Measurements from ENCODE around the gene LPCAT3.
A peak's percentile ranks its signal among the peaks of the same experiment; 100 is the strongest.

The LPCAT3 gene

DNA sequence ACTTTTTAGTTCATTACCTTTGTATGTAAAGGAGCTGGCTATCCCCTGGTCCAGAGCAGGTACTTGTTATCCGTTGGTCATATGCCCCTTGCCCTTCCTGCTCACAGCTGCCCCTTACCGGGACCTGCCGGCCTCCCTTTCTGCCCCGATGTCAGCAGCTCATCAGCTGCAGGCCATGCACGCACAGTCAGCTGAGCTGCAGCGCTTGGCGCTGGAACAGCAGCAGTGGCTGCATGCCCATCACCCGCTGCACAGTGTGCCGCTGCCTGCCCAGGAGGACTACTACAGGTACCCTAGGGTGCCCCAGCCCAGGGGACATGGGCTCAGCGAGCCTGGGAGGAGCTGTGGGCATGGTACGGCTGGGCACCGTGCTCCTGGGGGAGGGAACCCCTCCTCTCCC is 77.0 kb downstream of the LPCAT3 start:
- TF ChIP-seq, protein P1, sequence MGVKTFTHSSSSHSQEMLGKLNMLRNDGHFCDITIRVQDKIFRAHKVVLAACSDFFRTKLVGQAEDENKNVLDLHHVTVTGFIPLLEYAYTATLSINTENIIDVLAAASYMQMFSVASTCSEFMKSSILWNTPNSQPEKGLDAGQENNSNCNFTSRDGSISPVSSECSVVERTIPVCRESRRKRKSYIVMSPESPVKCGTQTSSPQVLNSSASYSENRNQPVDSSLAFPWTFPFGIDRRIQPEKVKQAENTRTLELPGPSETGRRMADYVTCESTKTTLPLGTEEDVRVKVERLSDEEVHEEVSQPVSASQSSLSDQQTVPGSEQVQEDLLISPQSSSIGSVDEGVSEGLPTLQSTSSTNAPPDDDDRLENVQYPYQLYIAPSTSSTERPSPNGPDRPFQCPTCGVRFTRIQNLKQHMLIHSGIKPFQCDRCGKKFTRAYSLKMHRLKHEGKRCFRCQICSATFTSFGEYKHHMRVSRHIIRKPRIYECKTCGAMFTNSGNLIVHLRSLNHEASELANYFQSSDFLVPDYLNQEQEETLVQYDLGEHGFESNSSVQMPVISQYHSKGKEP (tag by site-specific recombination; IDR thresholded peaks at IDR 0.05) = peak; percentile 77
- peak; percentile 41; the same call in 1 of the 2 replicates for TF ChIP-seq ZNF600 (tag by site-specific recombination; IDR thresholded peaks at IDR 0.05)
- TF ChIP-seq, protein P2, sequence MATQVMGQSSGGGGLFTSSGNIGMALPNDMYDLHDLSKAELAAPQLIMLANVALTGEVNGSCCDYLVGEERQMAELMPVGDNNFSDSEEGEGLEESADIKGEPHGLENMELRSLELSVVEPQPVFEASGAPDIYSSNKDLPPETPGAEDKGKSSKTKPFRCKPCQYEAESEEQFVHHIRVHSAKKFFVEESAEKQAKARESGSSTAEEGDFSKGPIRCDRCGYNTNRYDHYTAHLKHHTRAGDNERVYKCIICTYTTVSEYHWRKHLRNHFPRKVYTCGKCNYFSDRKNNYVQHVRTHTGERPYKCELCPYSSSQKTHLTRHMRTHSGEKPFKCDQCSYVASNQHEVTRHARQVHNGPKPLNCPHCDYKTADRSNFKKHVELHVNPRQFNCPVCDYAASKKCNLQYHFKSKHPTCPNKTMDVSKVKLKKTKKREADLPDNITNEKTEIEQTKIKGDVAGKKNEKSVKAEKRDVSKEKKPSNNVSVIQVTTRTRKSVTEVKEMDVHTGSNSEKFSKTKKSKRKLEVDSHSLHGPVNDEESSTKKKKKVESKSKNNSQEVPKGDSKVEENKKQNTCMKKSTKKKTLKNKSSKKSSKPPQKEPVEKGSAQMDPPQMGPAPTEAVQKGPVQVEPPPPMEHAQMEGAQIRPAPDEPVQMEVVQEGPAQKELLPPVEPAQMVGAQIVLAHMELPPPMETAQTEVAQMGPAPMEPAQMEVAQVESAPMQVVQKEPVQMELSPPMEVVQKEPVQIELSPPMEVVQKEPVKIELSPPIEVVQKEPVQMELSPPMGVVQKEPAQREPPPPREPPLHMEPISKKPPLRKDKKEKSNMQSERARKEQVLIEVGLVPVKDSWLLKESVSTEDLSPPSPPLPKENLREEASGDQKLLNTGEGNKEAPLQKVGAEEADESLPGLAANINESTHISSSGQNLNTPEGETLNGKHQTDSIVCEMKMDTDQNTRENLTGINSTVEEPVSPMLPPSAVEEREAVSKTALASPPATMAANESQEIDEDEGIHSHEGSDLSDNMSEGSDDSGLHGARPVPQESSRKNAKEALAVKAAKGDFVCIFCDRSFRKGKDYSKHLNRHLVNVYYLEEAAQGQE (tag by site-specific recombination; IDR thresholded peaks at IDR 0.05) = no peak
- POLR2A ChIA-PET = interaction anchor here (0.7 to 3.0 kb wide), 3 partner anchors 16 to 72 kb away, joined by 3 to 18 read pairs (median 3); no protein-coding TSS in a partner anchor
- CTCF ChIA-PET = interaction anchor here (0.6 to 2.5 kb wide), 4 partner anchors 17 to 172 kb away, joined by 3 to 10 read pairs (median 6); partner anchors contain the start of gene SPSB2
- H3K9me3 ChIP-seq (ENCODE audit: control insufficient read depth, insufficient read depth, low read depth, low read length) = no peaks in the 10 kb centered on the region
- no peak overlapping the region for H3K4me3 ChIP-seq (ENCODE audit: low read depth, low read length)
- peaks cover 17% of the 10 kb centered on the region for H3K4me1 ChIP-seq (ENCODE audit: control insufficient read depth, insufficient read depth, low read length)
- H3K27ac ChIP-seq (ENCODE audit: extremely low read depth, low read depth, low read length) = no peak overlapping the region
- peaks cover 16 to 47% of the 10 kb centered on the region in 2 experiments; a peak in 2 of 3 replicates for H3K36me3 ChIP-seq (ENCODE audit: control insufficient read depth in 2 of 2, insufficient read depth in 1 of 2, low read length in 2 of 2)

DNA sequence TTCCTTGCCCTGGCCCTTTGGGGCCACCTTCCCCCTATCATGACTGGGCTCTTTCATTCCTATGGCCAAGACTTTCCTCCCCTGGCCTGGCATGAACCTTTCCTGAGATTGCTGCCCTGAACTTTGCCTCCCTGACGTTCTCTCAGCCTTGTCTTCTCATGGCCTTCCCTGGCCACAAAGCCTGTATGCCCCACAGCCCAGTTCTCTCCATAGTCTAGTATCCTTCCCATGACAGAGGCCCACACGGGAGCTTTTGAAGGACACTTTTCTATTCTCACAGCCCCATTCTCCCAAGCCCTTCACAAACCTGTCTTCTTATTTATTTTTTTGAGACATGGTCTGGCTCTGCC is 79.1 kb downstream of the LPCAT3 start:
- TF ChIP-seq ZNF324 (tag by site-specific recombination; IDR thresholded peaks at IDR 0.05) (no peak), ZNF664 (tag by site-specific recombination; IDR thresholded peaks at IDR 0.05) (no peak), MYNN (tag by site-specific recombination; IDR thresholded peaks at IDR 0.05; ENCODE audit: borderline replicate concordance) (no peak), ZNF202 (tag by site-specific recombination; IDR thresholded peaks at IDR 0.05; ENCODE audit: borderline replicate concordance) (no peak), ZNF132 (tag by site-specific recombination; IDR thresholded peaks at IDR 0.05; ENCODE audit: borderline replicate concordance) (no peak), ZNF830 (tag by site-specific recombination; IDR thresholded peaks at IDR 0.05; ENCODE audit: low read depth) (no peak), ZNF266 (tag by site-specific recombination; IDR thresholded peaks at IDR 0.05; ENCODE audit: low read depth) (no peak), ZNF112 (tag by site-specific recombination; IDR thresholded peaks at IDR 0.05) (no peak)
- TF ChIP-seq, protein P3, sequence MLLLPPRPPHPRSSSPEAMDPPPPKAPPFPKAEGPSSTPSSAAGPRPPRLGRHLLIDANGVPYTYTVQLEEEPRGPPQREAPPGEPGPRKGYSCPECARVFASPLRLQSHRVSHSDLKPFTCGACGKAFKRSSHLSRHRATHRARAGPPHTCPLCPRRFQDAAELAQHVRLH (tag by site-specific recombination; IDR thresholded peaks at IDR 0.05) = no peak
- TF ChIP-seq, protein P4, sequence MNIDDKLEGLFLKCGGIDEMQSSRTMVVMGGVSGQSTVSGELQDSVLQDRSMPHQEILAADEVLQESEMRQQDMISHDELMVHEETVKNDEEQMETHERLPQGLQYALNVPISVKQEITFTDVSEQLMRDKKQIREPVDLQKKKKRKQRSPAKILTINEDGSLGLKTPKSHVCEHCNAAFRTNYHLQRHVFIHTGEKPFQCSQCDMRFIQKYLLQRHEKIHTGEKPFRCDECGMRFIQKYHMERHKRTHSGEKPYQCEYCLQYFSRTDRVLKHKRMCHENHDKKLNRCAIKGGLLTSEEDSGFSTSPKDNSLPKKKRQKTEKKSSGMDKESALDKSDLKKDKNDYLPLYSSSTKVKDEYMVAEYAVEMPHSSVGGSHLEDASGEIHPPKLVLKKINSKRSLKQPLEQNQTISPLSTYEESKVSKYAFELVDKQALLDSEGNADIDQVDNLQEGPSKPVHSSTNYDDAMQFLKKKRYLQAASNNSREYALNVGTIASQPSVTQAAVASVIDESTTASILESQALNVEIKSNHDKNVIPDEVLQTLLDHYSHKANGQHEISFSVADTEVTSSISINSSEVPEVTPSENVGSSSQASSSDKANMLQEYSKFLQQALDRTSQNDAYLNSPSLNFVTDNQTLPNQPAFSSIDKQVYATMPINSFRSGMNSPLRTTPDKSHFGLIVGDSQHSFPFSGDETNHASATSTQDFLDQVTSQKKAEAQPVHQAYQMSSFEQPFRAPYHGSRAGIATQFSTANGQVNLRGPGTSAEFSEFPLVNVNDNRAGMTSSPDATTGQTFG (tag by site-specific recombination; IDR thresholded peaks at IDR 0.05; ENCODE audit: borderline replicate concordance) = no peak
- Histone ChIP-seq H3K36me3 (ENCODE audit: control insufficient read depth in 2 of 2, insufficient read depth in 1 of 2, low read length in 2 of 2) (peaks cover 22 to 60% of the 10 kb centered on the region in 2 experiments), H3K9me3 (ENCODE audit: control insufficient read depth, insufficient read depth, low read depth, low read length) (no peaks in the 10 kb centered on the region), H3K4me1 (ENCODE audit: control insufficient read depth, insufficient read depth, low read length) (peaks cover 6% of the 10 kb centered on the region), H3K27ac (ENCODE audit: extremely low read depth, low read depth, low read length) (no peak overlapping the region), H3K4me3 (ENCODE audit: low read depth, low read length) (no peak overlapping the region)
- CTCF ChIA-PET = interaction anchor here (0.9 to 4.9 kb wide), 7 partner anchors 9 to 174 kb away, joined by 3 to 53 read pairs (median 9); partner anchors contain the start of gene SPSB2
- POLR2A ChIA-PET = interaction anchor here (1.3 to 4.1 kb wide), 4 partner anchors 10 to 70 kb away, joined by 4 to 45 read pairs (median 14); partner anchors contain the start of genes SPSB2 and TPI1

Measured in HEK293 (cell line).